GM21381 (cell line): ENCODE measurements around the gene RFNG.

Experiments
- ATAC-seq: cut with Tn5 transposase; IDR thresholded peaks from one replicate; pipeline ENCODE4 v1.9.1; 2021; ENCODE audit warnings: mild to moderate bottlenecking, moderate library complexity; ENCODE audit not compliant: unreplicated experiment

The RFNG gene

DNA sequence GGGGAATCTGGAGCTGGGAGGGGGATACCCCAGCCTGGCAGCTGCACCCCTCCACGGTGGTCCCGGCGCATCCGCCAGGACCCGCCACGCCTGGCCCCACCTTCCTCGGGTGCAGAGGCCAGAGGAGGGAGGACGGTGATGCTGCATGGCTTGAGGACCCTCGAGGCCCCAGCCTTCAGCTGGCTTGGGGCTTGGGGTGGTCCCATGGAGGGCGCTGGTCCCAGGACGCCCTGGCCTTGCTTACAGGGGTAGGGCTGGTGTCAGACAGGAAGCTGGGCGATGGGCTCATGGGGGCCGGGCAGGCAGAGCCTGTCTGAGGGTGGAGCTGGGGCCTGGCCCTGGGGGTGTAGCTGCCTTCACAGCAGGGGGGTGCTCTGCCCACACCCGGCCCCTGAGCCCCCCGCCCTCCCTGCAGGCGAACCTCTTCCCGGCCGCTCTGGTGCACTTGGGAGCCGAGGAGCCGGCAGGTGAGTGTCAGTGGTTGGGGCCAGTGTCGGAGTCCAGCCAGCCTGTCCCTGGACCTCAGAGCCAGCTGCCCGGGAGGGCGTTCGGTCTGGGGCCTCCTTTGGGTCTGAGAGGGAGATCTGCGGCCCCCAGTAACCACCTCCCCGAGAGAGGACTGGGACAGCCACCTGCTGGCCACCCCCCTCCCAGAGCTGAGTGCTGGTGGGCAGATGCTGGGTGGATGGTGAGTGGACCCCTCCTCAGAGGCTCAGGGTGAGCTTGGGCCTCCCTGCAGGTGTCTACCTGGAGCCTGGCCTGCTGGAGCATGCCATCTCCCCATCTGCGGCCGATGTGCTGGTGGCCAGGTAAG is 35.3 kb downstream of the RFNG start:
- no peak for ATAC-seq

DNA sequence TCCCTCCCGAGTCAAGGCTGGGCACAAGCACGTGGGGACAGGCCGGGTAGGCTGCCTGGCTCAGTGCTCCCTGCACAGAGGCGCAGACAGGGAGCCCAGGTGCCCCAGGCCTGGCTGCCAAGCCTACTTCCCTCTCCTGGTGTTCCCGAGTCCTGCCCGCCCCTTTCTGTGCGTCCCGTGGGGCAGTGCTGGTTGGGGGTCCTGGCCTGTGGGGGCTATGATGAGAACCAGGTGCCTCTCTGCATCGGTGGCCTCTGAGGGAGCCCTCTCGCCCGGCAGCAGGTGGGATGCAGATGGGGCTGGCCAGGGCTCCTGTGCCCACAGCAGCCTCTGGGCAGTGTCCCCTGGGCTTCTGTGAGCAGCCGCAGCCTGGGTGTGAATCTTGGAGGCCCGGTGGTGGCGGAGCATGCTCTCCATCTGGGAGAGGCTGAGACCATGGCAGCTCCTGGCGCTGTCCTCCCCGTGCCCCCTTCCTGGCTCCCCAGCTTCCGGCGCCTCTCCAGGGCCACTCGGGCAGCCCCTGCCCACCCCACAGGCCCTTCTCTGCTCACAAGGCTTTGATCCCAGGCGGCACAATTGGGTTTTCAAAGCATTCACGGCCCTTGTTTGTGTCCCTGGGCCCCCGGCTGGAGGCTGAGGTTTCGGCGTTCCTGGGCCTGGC is 36.2 kb downstream of the RFNG start:
- ATAC-seq: no peak

DNA sequence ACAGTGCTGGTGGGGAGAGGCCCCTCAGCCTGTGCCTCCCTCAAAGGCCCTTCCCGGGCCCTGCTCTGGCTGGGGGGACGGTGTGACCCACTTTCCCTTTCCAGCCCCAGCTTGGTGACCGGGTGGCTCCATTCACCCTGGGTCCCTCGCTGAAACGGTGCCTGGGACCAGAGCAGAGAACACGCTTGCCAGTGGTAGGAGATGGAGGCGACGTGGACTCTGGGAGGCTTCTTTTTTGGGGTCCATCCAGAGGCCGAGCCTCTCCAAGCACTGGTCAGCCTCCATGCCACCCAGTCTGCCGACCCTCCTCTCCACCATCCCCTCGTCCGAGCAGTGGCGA is 36.7 kb downstream of the RFNG start:
- no peak for ATAC-seq

DNA sequence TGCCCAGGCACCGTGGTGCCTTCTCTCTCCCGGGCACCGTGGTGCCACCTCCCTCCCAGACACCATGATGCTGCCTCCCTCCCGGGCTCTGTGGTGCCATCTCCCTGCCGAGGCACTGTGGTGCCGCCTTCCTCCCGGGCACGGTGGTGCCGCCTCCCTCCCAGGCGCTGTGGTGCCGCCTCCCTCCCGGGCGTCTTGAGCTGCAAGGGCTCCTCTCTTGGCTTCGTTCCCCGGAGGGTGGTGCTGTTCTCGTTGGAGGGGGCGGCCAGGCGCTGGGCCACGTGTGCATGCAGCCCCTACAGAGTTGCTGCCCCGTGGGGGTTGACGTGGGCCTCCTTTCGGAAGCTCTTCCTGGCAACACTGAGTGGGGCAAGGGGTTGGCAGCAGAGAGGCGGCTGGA is 37.2 kb downstream of the RFNG start:
- no peak for ATAC-seq

DNA sequence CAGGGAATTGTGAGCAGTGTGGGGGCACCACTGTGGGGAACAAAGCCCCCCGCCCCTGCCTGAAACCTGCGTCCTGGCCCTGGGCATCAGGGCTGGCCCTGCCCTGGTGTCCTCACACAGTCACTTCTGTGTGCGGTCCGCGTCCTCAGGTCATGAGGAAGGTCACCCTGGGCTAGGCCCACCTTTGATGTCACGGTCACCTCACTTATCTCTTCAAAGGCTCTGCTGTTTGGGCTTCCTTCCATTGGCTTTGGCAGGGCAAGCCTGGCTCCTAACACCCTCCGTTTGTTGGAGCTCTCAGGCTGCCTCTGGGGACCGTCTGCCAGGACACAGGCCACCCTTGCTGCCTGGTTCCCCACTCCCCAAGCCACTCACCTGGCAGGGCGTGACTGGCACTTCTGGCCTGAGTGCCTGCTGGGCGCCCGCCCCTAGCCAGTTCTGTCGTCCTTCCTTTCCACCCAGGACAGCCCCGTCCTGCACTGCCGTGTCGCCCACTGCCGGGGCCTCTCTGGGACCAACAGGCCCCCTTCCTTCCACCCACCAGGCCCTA is 37.8 kb downstream of the RFNG start:
- no peak for ATAC-seq

DNA sequence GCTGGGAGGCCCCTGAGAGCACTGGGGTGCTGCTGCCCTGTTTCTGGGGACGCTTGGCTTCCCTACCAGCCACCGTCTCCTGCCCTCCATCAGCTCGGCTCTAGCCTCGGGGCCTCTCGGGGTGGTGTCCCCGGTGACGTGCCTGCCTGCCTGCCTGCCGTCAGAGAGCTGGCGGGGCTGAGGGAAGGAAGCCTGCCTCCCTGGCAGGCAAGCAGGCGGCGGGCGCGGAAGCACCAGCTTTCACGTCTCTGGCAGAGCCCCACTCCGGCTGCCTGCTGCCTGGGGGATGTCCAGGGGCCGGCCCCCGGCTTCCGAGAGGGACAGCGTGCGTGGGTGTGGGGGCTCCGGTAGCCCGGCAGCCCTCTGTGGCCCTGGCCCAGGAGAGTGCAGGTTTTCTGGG is 38.3 kb downstream of the RFNG start:
- no peak for ATAC-seq

DNA sequence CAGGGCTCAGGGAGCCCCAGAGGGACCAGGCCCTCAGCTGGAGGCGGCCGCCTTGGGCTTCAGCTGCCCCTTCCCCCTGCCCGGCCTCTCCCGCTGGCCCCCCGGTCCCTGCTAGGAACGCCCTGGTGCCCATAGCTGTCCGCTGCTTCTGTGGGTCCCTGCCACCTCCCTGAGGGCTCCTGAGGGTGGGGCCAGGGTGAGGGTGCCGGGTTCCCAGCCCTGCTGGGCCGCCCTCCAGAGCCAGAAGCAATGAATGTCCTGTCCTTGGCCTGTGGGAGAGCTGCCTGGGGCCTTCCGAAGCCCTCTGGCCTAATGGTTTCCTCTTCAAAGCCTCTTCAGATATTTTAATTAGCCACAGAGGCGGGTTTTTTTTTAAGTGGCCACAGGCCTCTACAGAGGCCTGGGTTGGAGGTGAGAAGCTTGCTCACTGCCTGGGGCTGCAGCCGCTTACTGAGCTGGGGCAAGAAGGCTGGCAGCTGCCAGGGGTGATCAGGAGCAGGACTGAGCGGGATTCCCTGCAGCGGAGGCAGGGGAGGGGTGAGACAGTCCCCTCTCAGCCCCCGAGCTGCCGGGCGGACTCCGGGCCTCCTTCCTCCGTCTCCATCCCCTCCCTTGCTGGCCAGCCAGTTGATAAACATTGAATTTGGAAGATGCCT is 38.8 kb downstream of the RFNG start:
- ATAC-seq: no peak

DNA sequence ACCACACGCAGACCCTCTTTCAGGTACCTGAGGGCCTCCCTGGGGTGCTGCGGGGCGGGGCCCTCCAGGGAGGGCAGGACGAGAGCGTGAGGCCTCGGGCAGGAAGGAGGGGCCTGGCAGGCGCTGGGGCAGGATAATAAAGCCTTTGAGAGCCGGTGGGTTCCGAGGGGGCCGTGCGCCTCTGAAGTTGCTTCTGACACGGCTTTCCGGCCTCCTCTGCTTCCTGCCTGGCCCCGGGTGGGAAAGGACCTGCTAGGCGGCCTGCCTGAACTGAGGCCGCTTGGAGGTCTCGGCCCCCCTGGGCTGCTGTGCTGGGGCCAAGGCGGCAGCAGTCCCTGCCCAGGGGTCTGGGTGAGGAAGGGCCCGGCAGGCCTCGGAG is 39.4 kb downstream of the RFNG start:
- ATAC-seq: no peak

DNA sequence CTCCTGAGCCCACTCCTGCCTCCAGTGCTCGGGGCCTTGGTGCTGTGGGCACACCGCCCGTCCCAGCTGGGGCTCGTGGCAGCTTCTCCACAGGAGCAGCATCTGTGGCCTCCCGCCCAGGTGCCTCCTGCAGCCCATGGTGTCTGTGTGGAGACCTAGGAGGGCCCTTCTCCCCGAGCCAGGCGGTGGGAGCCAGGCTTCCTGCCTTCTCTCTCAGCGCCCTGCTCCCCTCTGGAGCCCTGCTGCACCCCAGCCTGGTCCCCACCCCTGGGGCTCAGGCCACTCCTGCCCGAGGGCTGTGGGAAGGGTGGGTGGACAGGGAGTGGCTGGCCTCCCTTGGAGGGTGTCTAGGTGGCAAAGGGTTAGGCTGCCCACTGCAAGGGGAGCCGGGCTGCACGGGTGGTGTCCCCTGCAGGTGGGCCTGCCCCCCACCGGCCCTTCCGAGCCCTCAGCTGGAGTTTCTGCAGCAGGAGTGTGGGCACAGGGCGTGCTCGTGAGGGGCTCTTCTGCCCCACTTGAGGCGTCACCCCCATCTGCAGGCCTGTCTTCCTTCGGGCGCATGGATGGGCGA is 39.9 kb downstream of the RFNG start:
- ATAC-seq: no peak

DNA sequence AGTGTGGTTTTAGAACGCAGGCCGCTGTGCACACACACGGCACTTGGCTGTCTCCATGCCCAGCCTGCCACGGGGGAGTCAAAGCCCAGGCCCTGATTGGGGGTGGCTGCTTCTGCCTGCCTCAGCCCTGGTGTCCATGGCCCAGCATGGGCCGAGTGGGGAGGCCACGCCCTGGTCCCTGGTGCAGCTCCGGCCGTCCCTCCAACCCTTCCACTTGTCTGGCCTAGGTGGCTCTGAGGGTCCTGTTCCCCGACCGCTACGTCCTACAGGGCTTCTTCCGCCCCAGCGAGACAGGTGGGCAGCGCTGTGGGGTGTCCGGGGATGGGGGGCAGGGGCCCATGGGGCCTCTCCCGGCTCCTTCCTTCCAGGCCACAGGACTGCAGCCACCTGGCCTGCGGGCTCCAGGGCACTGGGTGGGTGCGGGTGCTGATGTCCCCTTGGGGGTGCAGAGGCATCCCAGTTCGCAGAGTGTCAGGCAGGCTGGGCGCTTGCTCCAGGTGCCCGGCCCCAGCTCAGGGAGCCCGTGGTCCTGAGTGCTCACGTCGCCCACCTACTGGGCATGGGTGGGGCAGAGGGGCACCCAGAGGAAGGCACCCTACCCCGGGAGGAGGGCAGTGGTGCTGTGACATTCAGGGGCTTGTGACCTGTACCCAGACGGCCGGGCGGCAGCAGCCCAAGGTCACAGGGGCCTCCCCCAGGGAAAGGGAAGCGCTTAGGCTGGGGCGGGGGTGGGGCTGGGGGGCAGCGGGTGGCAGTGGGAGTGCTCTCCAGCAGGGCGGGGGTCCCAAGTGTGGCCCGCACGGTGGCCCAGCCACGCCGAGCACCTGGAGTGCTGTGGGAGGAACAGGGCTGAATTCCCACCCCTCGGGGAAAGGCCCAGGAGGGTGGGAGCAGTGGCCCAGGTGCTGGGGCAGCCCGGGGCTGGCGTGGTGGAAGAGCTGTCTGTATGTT is 40.8 kb downstream of the RFNG start:
- no peak for ATAC-seq

DNA sequence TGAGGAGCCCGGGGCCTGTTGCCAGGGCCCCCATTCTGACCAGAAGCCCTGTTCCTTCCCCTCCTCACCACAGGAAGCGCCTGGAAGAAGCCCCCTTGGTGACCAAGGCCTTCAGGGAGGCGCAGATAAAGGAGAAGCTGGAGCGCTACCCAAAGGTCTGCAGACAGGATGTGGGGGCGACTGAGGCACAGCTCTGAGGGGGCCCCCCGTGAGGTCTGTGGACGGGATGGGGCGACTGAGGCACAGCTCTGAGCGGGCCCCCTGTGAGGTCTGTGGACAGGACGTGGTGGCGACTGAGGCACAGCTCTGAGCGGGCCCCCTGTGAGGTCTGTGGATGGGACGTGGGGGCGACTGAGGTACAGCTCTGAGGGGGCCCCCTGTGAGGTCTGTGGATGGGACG is 42.2 kb downstream of the RFNG start:
- no peak for ATAC-seq

DNA sequence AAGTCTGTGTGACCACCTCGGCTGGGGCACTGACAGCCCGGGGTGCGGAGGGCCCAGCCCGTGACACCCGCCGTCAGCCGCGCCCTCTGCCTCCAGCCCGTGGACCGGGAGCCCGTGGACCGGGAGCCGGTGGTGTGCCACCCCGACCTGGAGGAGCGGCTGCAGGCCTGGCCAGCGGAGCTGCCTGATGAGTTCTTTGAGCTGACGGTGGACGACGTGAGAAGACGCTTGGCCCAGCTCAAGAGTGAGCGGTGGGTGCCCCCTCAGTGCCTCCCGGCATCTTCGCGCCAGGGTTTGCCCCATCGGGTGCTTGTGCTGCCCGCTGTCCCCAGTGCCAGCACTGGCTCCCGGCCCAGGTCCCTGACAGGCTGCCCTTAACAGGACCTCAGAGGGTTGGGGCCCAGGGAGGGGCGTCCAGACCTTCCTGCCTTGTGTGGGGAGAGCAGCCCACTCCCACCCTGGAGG is 42.6 kb downstream of the RFNG start:
- ATAC-seq: no peak

DNA sequence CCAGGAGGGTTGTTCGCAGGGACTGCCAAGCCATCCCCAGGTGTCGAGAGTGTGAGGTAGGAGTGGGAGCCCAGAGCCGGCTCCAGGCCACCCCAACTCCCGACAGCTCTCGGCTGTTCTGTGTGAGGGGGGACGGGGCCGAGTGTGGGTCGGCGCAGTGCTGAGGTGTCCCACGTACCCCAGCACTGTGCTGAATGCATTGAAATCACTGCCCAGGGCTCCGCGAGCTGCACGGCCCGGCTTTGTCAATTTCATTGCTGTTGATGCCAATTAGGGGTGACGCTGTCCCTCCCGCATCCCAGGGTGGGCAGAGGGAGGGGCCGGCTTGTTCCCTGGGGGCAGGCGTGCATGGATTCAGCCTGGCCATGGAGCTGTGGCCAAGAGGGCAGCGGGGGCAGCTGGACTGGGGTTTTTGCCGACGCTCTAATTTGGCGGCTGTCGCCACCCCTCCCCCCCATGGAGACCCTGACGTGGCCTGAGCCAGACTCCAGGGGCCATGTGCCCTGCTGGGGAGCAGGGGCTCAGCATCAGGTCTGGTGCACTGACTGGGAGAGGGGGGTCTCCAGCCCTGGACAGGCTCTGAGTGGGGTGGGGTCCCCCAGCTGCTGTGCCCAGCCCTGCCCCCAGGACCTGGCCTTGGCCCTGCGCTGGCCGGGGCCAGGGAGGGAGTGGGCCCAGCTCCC is 43.2 kb downstream of the RFNG start:
- ATAC-seq: no peak

DNA sequence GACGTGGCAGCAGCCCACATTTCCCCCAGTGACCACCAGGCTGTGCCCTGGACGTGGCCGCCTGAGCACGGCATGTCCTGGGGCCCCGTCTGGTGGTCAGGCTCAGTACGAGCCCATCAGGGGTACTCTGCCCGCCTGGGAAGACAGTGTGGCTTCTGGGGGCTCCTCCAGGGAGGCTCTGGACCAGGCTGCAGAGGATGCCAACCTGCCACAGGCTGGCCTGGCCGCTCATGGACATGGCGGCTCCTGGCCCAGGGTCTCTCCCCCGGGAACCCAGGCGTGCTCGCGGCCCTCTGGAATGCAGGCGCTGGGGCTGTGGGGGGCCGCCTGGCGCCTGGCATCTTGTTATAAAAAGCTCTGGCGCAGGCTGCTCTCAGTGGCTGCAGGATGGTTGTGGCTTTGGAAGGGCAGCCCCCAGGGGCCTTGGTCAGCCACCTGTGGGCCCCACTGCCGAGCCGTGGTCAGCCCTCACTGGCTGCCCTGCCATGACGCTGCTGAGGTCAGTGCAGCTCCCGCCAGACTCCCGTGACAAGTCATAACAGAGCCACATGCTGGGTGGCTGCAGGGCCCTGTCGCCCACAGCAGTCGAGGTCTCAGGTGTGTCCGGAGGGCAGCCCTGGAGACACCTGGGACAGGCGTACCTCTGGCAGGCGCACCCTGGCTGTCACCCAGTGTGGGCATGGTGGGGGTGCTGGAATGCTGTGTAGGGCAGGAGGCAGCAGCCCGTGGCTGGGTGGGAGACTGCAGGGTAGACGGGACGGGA is 43.9 kb downstream of the RFNG start:
- ATAC-seq: no peak

DNA sequence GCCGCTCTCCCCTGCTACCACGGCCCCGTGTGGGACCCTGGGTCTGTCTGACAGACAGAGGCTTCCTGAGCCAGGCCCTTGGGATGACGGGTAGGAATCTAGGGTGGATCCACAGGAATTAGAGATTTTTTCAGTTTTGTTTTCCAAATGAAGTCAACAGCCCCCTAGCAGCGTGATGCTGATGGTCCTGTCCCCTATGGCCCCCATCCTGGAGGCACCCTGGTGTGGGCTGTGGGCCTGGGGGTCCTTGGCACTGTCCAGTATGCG is 44.5 kb downstream of the RFNG start:
- ATAC-seq: no peak

DNA sequence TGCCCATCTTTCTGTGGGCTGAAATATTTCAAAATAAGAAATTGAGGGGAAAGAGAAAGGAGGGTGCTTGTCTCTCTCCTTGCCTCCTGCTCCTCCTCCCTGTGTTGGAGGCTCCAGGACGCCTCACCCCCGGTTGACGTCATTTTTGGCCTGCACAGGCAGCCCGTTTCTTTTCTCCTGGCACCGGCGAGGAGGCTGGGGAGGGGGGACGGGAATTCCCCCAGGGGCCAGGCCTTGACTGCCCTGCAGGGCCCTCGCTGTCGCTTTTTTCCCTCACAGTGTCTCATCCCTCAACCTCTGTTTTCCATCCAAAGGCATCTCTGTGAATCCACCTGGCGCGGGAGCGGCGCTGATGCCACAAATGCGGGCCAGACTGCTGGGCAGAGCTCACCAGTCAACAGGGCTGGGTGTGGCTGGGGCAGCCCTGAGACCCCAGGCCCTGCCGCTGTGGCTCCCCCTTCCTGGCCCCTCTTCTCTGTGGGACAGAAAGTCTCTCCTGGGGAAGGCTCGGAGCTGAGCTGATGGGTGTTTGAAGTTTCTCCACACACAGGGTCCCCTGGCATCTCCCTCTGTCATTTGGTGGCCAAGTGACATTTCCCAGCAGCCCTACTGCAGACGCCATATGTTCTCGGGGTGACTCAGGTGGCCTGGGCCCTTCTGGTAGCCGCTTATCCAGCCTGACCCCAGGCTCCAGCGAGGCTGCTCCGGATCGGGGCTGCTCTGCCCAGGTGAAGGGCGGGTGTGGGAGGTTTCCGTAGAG is 45.0 kb downstream of the RFNG start:
- no peak for ATAC-seq

DNA sequence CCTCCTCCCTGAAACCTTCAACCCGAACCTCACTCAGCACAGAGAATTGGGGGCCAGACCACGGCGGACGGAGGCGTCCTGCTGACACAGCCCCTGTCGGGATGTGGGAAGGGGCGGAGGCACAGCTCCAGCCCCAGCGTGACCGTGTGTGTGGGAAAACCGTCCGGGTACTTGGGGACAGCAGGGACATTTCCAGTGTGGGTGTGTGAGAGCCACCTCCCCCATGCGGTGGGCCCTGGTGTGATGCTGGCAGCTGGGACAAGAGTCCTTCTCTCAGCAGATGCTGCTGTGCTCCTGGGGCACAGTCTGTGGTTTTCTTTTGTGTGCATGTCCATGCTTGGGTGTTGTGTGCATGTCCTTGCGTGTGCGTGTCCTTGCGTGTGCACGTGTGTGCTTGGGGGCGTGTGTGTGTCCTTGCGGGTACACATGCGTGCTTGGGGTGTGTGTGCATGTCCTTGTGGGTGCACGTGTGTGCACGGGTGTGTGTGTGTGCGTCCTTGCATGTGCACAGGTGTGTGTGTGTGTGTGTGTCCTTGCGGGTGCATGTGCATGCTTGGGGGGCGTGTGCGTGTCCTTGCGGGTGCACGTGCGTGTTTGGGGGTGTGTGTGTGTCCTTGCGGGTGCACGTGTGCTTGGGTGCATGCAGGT is 45.8 kb downstream of the RFNG start:
- ATAC-seq: no peak
